ENCODE measurements around the gene OTP.

- no peak for TF ChIP-seq CTCF (IDR thresholded peaks at IDR 0.05; ENCODE audit: low read depth, low read length, missing input control)
- no peak for TF ChIP-seq MAX (IDR thresholded peaks at IDR 0.05)
- no peak for TF ChIP-seq RAD21 (IDR thresholded peaks at IDR 0.05)
- TF ChIP-seq RXRA (IDR thresholded peaks at IDR 0.05): no peak
- no peak for TF ChIP-seq HNF4G (IDR thresholded peaks at IDR 0.05)
- no peak for TF ChIP-seq FOXA2 (IDR thresholded peaks at IDR 0.05)
- no peak for TF ChIP-seq REST (IDR thresholded peaks at IDR 0.05)
- no peak for TF ChIP-seq GABPA (IDR thresholded peaks at IDR 0.05 in 1 of 2, conservative IDR thresholded peaks at IDR 0.05 in 1 of 2)
- TF ChIP-seq, protein P1, sequence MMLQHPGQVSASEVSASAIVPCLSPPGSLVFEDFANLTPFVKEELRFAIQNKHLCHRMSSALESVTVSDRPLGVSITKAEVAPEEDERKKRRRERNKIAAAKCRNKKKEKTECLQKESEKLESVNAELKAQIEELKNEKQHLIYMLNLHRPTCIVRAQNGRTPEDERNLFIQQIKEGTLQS (IDR thresholded peaks at IDR 0.05): no peak
- no peak for TF ChIP-seq TAF1 (conservative IDR thresholded peaks at IDR 0.05)
- no peak for TF ChIP-seq JUND (IDR thresholded peaks at IDR 0.05)
These were observed 50.3 kb downstream of the OTP start for GRCh38 chr5:77588175-77588574.
